Central memory CD8-positive, alpha-beta T cell (primary cell): ENCODE data around the gene CDH23.

Experiments used
- ATAC-seq: fragments of 150-1000 bp; cut with Tn5 transposase; replicated peaks from 2 replicates; pipeline ENCODE4 v1.10.0; 2022; ENCODE audit warnings: mild to moderate bottlenecking, moderate FRiP score, moderate number of reproducible peaks; ENCODE audit not compliant: poor library complexity, severe bottlenecking; ENCODE audit errors: extremely low read depth
- DNase-seq, 2 donors: peaks; one replicate each; pipeline ENCODE4 v3.0.0; 2021; ENCODE audit warnings: low spot score in 2 of 2
- H3K27ac Mint-ChIP-seq: one replicate; pipeline ENCODE4 v1.8.0; 2022; ENCODE audit warnings: low read depth, mild to moderate bottlenecking, moderate library complexity, mixed read lengths
- H3K27me3 Mint-ChIP-seq: one replicate; pipeline ENCODE4 v1.8.0; 2022; ENCODE audit warnings: mixed read lengths
- H3K36me3 Mint-ChIP-seq: one replicate; pipeline ENCODE4 v1.8.0; 2022; ENCODE audit warnings: mild to moderate bottlenecking, moderate library complexity, mixed read lengths; ENCODE audit not compliant: insufficient read depth
- H3K4me1 Mint-ChIP-seq: one replicate; pipeline ENCODE4 v1.8.0; 2022; ENCODE audit warnings: mixed read lengths
- H3K4me3 Mint-ChIP-seq: one replicate; pipeline ENCODE4 v1.8.0; 2022; ENCODE audit warnings: mild to moderate bottlenecking, moderate library complexity, mixed read lengths
- H3K9me3 Mint-ChIP-seq: one replicate; pipeline ENCODE4 v1.8.0; 2022; ENCODE audit warnings: mixed read lengths

CDH23 gene

GRCh38 chr10:71621231-71622153 is 224.8 kb downstream of the CDH23 start:
- DNase-seq (no peak), ATAC-seq (no peak)
- Mint-ChIP-seq H3K4me3 (no peak overlapping the region), H3K27me3 (peaks cover 12% of the 10 kb centered on the region), H3K4me1 (no peaks in the 10 kb centered on the region), H3K36me3 (no peaks in the 10 kb centered on the region), H3K9me3 (no peaks in the 10 kb centered on the region), H3K27ac (no peak overlapping the region)

GRCh38 chr10:71622154-71622526 is 225.4 kb downstream of the CDH23 start:
- ATAC-seq, result no peak
- Mint-ChIP-seq H3K9me3 (no peaks in the 10 kb centered on the region), H3K27ac (no peak overlapping the region), H3K4me1 (no peaks in the 10 kb centered on the region), H3K4me3 (no peak overlapping the region), H3K36me3 (no peaks in the 10 kb centered on the region), H3K27me3 (peaks cover 15% of the 10 kb centered on the region)
- no peak for DNase-seq

- no peak overlapping the region for H3K4me3 Mint-ChIP-seq
- H3K27ac Mint-ChIP-seq, result no peak overlapping the region
- DNase-seq (no peak), ATAC-seq (no peak)
- no peaks in the 10 kb centered on the region for H3K36me3 Mint-ChIP-seq
- no peaks in the 10 kb centered on the region for H3K4me1 Mint-ChIP-seq
- H3K27me3 Mint-ChIP-seq, result peaks cover 20% of the 10 kb centered on the region
- no peaks in the 10 kb centered on the region for H3K9me3 Mint-ChIP-seq
Observed at GRCh38 chr10:71622616-71623015, 225.9 kb downstream of the CDH23 start.

GRCh38 chr10:71623098-71623985 is 226.6 kb downstream of the CDH23 start:
- no peaks in the 10 kb centered on the region for H3K4me1 Mint-ChIP-seq
- no peaks in the 10 kb centered on the region for H3K36me3 Mint-ChIP-seq
- no peak overlapping the region for H3K27ac Mint-ChIP-seq
- H3K27me3 Mint-ChIP-seq, result peaks cover 25% of the 10 kb centered on the region
- ATAC-seq (no peak), DNase-seq (no peak)
- H3K9me3 Mint-ChIP-seq, result no peaks in the 10 kb centered on the region
- H3K4me3 Mint-ChIP-seq, result no peak overlapping the region

GRCh38 chr10:71623986-71624291 is 227.2 kb downstream of the CDH23 start:
- H3K4me1 Mint-ChIP-seq, result no peaks in the 10 kb centered on the region
- H3K4me3 Mint-ChIP-seq, result no peak overlapping the region
- no peak for DNase-seq
- H3K27me3 Mint-ChIP-seq, result peaks cover 25% of the 10 kb centered on the region
- H3K9me3 Mint-ChIP-seq, result no peaks in the 10 kb centered on the region
- H3K27ac Mint-ChIP-seq, result no peak overlapping the region
- H3K36me3 Mint-ChIP-seq, result no peaks in the 10 kb centered on the region
- ATAC-seq, result no peak

GRCh38 chr10:71625445-71626175 is 228.9 kb downstream of the CDH23 start:
- H3K9me3 Mint-ChIP-seq, result no peaks in the 10 kb centered on the region
- H3K27ac Mint-ChIP-seq, result no peak overlapping the region
- no peak for DNase-seq
- no peak overlapping the region for H3K4me3 Mint-ChIP-seq
- H3K36me3 Mint-ChIP-seq, result no peaks in the 10 kb centered on the region
- no peak for ATAC-seq
- H3K27me3 Mint-ChIP-seq, result peaks cover 22% of the 10 kb centered on the region
- H3K4me1 Mint-ChIP-seq, result no peaks in the 10 kb centered on the region

GRCh38 chr10:71627230-71627939 is 230.7 kb downstream of the CDH23 start:
- ATAC-seq (no peak), DNase-seq (no peak)
- Mint-ChIP-seq H3K36me3 (no peaks in the 10 kb centered on the region), H3K9me3 (no peaks in the 10 kb centered on the region), H3K27ac (no peak overlapping the region), H3K4me3 (no peak overlapping the region), H3K27me3 (peaks cover 17% of the 10 kb centered on the region), H3K4me1 (no peaks in the 10 kb centered on the region)

GRCh38 chr10:71627956-71628355 is 231.2 kb downstream of the CDH23 start:
- Mint-ChIP-seq H3K4me3 (no peak overlapping the region), H3K4me1 (no peaks in the 10 kb centered on the region), H3K36me3 (no peaks in the 10 kb centered on the region), H3K27me3 (peaks cover 23% of the 10 kb centered on the region), H3K27ac (no peak overlapping the region), H3K9me3 (no peaks in the 10 kb centered on the region)
- DNase-seq (no peak), ATAC-seq (no peak)

GRCh38 chr10:71629131-71629530 is 232.4 kb downstream of the CDH23 start:
- H3K9me3 Mint-ChIP-seq, result no peaks in the 10 kb centered on the region
- H3K36me3 Mint-ChIP-seq, result no peaks in the 10 kb centered on the region
- ATAC-seq, result no peak
- DNase-seq, result no peak
- no peak overlapping the region for H3K4me3 Mint-ChIP-seq
- H3K27ac Mint-ChIP-seq, result peak overlapping the region; percentile 7
- H3K4me1 Mint-ChIP-seq, result no peaks in the 10 kb centered on the region
- H3K27me3 Mint-ChIP-seq, result peaks cover 29% of the 10 kb centered on the region

- ATAC-seq, result no peak
- Mint-ChIP-seq H3K9me3 (no peaks in the 10 kb centered on the region), H3K36me3 (no peaks in the 10 kb centered on the region), H3K27ac (no peak overlapping the region), H3K4me1 (no peaks in the 10 kb centered on the region), H3K27me3 (peaks cover 29% of the 10 kb centered on the region), H3K4me3 (no peak overlapping the region)
- DNase-seq, result no peak
Observed at GRCh38 chr10:71630168-71630567, 233.4 kb downstream of the CDH23 start.

- Mint-ChIP-seq H3K4me1 (no peaks in the 10 kb centered on the region), H3K27ac (no peak overlapping the region), H3K4me3 (no peak overlapping the region), H3K36me3 (no peaks in the 10 kb centered on the region), H3K27me3 (peaks cover 29% of the 10 kb centered on the region), H3K9me3 (no peaks in the 10 kb centered on the region)
- ATAC-seq (no peak), DNase-seq (no peak)
Observed at GRCh38 chr10:71631007-71631861, 234.5 kb downstream of the CDH23 start.
